A673 (cell line): ENCODE results near the gene WWTR1.

Source experiments
- CTCF ChIP-seq: fragments of 300-800, 200-600 bp; sonication (generic); conservative IDR thresholded peaks from 2 replicates; pipeline ENCODE4 v1.5.1; 2017; ENCODE audit warnings: low read depth, mild to moderate bottlenecking, antibody characterized with exemption, low read length, moderate library complexity, mixed read lengths
- EZH2 ChIP-seq: fragments of 200-600 bp; sonication (generic); IDR thresholded peaks from 2 replicates; pipeline ENCODE4 v1.6.1; 2017; ENCODE audit warnings: borderline replicate concordance, low read depth, mild to moderate bottlenecking, mixed read lengths, antibody characterized with exemption, low read length; ENCODE audit not compliant: poor library complexity, severe bottlenecking

DNA sequence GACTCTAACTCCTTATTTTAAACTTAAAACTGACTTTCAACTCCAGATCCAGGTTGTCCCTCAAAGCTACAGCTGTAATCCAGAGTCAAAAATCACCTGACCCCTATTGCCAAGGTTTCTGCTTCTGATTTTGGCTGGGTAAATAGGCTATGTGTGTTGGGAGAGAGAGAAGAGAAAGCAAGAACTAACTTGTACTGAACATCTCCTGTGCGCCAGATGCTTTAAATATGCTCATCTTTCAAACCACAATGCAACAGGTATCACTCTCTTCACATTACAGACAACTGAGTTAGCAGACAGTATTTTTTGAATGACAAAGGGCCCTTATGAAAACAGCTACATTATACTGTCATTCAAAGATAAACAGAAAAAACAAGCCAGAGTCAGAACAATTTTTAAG lies 7.0 kb downstream of the WWTR1 start:
- TF ChIP-seq CTCF (no peak), EZH2 (no peak)
